ENCODE measurements around the gene NUDT16L1. TPM values are rescaled to one million over a fixed set of nuclear protein-coding genes. Genes with fewer than 3 reads are reported as not detected.

NUDT16L1 gene
- total RNA-seq = 84.4 and 139 TPM in 2 replicates
- polyA plus RNA-seq = 141 and 157 TPM in 2 replicates

DNA sequence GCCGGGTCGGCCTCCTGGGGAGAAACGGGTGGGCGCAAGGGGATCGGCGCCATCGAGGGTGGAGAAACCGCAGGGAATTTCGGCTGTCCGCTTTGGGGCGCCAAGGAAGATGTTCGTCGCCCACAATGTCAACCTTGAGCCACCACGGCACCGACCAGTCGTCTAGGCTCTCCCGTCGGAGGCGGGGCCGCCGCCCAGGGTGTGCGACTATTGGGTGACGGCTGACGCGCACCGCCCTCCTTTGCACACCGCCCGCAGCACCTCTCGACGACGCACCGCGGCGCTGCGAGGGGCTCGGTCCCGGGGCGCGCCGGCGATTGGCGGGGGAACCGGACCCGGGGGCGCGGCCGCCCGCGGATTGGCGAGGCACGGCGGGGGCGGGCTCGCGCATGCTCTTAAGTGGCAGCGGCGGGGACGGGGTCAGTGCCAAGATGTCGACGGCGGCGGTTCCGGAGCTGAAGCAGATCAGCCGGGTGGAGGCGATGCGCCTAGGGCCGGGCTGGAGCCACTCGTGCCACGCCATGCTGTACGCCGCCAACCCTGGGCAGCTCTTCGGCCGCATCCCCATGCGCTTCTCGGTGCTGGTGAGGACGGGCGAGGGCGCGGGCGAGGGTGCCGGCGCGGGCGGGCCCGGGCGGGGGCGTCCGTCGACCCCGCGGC, at the start of gene NUDT16L1:
Gene NUDT16L1 (plus strand): TSS at position 267 of the 660 bp plus-strand sequence. CDS start 165 bp downstream, at position 432.
- Histone ChIP-seq H3K9me3 (ENCODE audit: low read depth) (no peaks in the 10 kb centered on the region), H3K27me3 (no peaks in the 10 kb centered on the region), H3K27ac (peak within 1 kb of the TSS; percentile 86), H3K36me3 (peaks cover 12% of the 10 kb centered on the region), H3K4me3 (peak within 1 kb of the TSS; percentile 49), H3K4me1 (ENCODE audit: low read depth) (peaks cover 4% of the 10 kb centered on the region)
- peak; percentile 3 for TF ChIP-seq CTCF (IDR thresholded peaks at IDR 0.05; ENCODE audit: low read depth, low read length)
- peak; percentile 97 for DNase-seq (ENCODE audit: low read depth in 1 of 2, low spot score in 1 of 2)

GRCh38 chr16:4646773-4647643, 46.4 kb upstream of the NUDT16L1 start:
- DNase-seq (ENCODE audit: low read depth in 1 of 2, low spot score in 1 of 2) = no peak
- Histone ChIP-seq H3K4me1 (ENCODE audit: low read depth) (no peaks in the 10 kb centered on the region), H3K27ac (no peak overlapping the region), H3K36me3 (no peaks in the 10 kb centered on the region), H3K9me3 (ENCODE audit: low read depth) (no peaks in the 10 kb centered on the region), H3K27me3 (no peaks in the 10 kb centered on the region), H3K4me3 (no peak overlapping the region)
- no peak for TF ChIP-seq CTCF (IDR thresholded peaks at IDR 0.05; ENCODE audit: low read depth, low read length)

GRCh38 chr16:4647644-4647980, 45.8 kb upstream of the NUDT16L1 start:
- no peak for DNase-seq (ENCODE audit: low read depth in 1 of 2, low spot score in 1 of 2)
- Histone ChIP-seq H3K9me3 (ENCODE audit: low read depth) (no peaks in the 10 kb centered on the region), H3K27ac (no peak overlapping the region), H3K27me3 (no peaks in the 10 kb centered on the region), H3K36me3 (no peaks in the 10 kb centered on the region), H3K4me1 (ENCODE audit: low read depth) (no peaks in the 10 kb centered on the region), H3K4me3 (no peak overlapping the region)
- TF ChIP-seq CTCF (IDR thresholded peaks at IDR 0.05; ENCODE audit: low read depth, low read length) = no peak

GRCh38 chr16:4648917-4649316, 44.4 kb upstream of the NUDT16L1 start:
- Histone ChIP-seq H3K36me3 (no peaks in the 10 kb centered on the region), H3K27ac (no peak overlapping the region)
- TF ChIP-seq CTCF (IDR thresholded peaks at IDR 0.05; ENCODE audit: low read depth, low read length) = no peak

DNA sequence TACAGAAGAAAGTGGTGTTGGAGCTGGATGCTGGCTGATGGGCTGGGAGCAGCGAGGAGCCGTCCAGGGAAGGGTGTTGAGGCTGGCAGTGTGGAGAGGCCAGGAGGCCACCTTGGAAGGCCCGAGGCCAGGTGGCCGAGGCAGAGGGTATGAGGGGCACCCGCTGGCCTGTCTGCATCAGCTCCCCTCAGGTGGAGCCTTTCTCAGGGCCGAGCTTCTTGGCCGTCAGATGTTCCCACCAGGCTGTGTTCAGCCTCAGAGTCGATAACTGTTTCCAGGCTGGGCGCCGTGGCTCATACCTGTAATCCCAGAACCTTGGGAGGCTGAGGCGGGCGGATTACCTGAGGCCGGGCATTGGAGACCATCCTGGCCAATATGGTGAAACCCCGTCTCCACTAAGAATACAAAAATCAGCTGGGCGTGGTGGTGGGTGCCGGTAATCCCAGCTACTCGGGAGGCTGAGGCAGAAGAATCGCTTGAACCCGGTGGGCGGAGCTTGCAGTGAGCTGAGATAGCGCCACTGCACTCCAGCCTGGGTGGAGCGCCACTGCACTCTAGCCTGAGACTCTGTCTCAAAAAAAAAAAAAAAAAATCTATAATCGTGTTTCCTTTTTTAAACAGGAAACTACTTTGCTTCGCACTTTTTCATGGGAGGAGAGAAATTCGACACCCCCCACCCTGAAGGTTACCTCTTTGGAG, 43.5 kb upstream of the NUDT16L1 start:
- Histone ChIP-seq H3K27me3 (no peaks in the 10 kb centered on the region), H3K36me3 (no peaks in the 10 kb centered on the region), H3K4me1 (ENCODE audit: low read depth) (no peaks in the 10 kb centered on the region), H3K27ac (no peak overlapping the region), H3K9me3 (ENCODE audit: low read depth) (no peaks in the 10 kb centered on the region), H3K4me3 (no peak overlapping the region)
- DNase-seq (ENCODE audit: low read depth in 1 of 2, low spot score in 1 of 2) = no peak
- TF ChIP-seq CTCF (IDR thresholded peaks at IDR 0.05; ENCODE audit: low read depth, low read length) = no peak

More at GRCh38 chr16:4648917-4649316, 44.4 kb upstream of the NUDT16L1 start:
- Histone ChIP-seq H3K4me1 (ENCODE audit: low read depth) (no peaks in the 10 kb centered on the region), H3K9me3 (ENCODE audit: low read depth) (no peaks in the 10 kb centered on the region), H3K27me3 (no peaks in the 10 kb centered on the region), H3K4me3 (no peak overlapping the region)
- DNase-seq (ENCODE audit: low read depth in 1 of 2, low spot score in 1 of 2) = no peak

Measured in cardiac muscle cell (in vitro differentiated cells and primary cell).